Activated naive CD4-positive, alpha-beta T cell treated with Interleukin-2 at 50 U/mL for 16 hours (primary cell): Measurements from ENCODE around the gene IPO9.
"Not testable (repeated sequence)": the region's sequence is repeated elsewhere in the genome, so short reads cannot be mapped to it uniquely, and the experiment has no call there.

Experiments
- DNase-seq: peaks from one replicate; pipeline ENCODE4 v3.0.0-alpha.2; 2020

The IPO9 gene

DNA sequence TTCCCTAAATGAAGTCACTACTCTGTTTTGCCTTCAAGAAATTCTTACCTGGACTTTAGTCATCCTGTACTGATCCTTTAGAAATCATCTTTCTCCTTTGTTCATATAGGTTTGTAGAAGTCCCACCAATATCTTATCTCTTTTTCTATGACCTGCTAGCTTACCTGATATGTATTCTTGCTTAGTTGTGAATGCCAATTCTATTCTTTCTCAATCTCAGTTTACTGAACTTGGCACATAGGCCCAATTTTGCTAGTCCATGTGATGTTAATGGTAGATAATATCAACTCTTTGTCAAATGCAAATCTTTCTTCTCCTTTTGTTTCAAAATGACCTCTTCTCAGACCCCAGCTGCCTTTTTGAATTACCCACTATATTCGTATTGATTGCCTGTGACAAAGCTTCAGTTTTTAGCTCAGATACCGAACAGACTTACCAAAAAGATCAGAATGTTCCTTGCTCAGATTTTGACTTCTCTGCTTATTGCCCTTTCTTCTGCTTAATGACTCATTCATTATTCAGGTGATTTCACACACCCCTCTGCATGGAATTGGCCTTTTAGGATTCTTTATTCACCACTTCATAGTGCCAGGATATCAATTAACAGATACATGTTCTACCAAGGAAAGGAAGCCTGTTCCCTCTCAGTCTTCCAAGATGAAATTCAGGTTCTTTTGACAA, 20.6 kb downstream of the IPO9 start:
- no peak for DNase-seq

DNA sequence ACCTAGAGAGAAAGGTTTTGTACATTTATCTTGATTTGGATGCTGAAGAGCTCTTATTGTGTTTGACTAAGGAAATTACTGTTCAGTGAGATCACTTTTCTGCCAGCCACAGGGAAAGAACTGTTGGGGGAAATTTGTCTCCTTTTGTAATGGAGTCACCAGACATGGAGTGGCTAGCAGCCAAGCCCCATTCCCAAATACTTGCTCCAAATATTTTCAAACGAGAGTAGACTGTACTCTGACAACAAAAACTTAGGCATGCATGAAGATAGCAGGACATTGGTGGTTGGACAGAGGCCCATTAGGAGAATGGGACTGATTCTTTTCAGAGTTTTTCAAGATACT, 21.1 kb downstream of the IPO9 start:
- no peak for DNase-seq

DNA sequence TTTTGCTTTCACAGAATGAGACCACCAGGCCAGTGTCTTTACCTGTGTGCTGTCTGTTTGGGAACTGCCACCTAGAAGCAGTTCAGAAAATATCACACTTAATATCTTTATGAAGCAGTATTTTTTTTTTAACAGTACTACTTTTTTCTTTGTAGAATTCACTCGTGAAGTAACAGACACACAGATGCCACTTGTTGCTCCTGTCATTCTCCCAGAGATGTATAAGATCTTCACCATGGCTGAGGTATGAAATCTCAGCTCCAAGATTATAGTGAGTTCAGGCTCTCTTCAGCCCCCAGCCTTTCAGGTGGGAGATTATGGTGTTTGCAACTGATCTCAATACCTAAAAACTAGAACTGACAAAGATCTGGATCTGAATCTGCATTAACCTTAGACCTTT, 23.0 kb downstream of the IPO9 start:
- DNase-seq = no peak

DNA sequence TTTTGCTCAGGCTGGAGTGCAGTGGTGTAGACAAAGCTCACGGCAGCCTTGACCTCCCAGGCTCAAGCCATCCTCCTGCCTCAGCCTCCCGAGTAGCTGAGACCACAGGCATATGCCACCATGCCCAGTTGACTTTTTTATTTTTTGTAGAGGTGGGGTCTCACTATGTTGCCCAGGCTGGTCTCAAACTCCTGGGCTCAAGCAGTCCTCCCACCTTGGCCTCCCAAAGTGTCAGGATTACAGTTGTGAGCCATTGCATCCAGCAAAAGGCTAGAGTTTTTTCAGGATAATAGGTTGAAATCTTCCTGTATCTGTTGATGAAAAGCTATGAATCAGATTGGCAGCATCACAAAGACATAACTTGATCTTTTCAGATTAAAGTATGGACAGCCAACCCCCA, 27.8 kb downstream of the IPO9 start:
- not testable (repeated sequence) for DNase-seq

DNA sequence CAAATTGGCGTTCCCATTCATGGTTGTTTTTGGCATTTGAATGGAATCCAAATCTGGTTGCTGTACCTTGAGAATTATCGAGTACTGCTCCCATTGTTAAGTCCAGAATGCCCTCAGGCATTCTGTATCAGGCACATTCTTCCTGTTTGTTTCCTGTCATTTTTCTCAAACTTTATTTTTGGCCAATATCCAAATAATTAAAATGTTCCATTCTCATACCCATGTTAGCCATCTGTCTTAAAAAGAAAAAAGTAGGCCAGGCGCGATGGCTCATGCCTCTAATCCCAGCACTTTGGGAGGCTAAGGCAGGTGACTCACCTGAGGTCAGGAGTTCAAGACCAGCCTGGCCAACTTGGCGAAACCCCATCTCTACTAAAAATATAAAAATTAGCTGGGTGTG, 30.5 kb downstream of the IPO9 start:
- no peak for DNase-seq

DNA sequence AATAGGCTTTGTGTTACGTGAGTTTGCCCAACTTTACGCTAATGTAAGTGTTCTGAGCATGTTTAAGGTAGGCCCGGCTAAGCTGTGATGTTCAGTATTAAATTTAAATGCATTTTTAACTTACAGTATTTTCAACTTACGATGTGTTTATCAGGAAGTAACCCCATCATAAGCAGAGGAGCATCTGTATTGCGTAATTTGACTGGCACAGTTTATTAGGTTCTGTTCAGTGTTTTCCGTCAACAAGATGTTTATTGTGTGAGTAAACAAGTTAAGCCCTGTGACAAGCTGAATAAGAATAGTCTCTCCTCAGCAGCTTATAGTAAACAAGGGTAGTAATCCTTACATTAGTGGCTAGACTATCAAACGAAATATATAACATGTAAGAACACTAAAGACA, 32.5 kb downstream of the IPO9 start:
- DNase-seq = no peak

DNA sequence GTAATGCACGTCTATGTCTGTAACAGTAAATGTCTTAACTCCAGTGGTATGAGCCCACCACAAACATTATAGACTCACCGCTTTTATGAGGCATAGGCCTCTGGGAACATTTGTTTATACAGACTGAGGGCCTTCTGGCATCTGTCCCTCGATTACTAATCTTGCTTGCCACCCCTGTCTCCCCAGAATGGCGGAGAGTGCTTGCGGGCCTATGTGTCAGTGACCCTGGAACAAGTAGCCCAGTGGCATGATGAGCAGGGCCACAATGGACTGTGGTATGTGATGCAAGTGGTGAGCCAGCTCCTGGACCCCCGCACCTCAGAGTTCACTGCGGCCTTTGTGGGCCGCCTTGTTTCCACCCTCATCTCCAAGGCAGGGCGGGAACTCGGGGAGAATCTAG, 41.4 kb downstream of the IPO9 start:
- DNase-seq = no peak

DNA sequence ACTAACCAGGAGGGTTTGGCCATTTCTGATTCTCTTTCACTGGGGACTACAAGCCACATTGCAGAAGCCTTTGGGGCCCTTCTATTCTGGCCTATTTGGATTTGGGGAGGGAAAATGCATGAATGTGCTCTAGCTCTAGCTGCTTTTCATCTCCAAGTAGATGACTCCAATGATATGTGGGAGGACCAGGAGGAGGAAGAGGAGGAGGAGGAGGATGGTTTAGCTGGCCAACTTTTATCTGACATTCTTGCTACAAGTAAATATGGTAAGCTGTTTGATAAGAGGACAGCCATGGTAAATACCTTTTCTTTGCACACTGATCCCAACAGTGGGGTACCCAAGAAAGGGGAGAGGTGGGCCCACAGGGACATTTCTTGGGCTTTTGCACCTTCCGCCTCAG, 45.7 kb downstream of the IPO9 start:
- no peak for DNase-seq

DNA sequence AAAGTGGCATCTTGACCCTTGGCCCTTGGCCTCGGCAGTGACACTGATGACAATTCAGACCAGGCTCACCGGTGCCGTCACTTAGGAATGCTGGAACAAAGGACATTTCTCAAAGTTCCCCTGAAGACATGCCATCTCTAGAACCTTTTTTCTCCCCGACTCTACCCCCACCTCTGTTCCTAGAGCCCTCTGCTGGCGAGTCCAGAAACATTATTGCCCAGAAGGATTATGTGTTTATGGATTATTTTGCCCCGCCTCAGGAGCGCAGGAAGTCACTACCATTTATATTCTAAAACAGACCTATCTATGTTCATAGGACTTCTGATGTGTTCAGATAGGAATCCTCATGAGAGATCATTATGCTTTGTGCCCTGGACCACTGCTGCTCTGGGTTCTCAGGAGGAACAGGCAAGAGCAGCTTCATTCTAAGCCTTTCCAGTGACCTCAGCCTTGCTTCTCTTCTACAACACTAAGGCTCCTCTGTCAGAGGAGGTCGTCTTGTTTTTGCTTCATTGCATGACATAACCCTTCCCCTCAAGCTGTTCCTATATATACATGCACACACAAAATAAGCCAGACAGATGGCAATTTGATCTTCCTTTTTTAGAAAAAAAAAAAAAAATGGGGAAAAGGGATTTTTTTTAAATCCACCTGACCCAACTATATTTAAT, 47.3 kb downstream of the IPO9 start:
- no peak for DNase-seq

DNA sequence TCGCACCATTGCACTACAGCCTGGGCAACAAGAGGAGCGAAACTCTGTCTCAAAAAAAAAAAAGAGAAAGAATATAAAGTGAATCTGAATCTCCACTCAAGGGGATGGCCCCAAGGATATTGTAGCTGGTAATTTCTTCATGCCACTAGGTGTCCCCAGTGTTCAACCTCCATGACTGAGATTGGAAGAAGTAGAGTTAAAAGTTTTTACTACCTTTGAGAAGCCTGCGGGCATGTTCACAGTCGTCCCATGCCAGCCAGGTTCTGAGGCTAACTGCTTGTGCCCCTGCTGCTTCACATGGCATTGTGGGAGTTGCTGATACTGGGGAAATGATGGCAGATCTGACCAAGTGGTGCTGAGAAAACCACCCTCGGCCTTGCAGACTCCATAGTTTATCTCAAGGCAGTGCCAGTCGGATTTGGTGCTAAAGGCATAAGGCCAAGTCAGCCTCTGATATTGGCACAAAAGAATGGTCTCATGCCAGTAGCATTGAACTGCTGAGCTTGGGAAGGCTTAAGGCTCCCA, 49.0 kb downstream of the IPO9 start:
- no peak for DNase-seq

DNA sequence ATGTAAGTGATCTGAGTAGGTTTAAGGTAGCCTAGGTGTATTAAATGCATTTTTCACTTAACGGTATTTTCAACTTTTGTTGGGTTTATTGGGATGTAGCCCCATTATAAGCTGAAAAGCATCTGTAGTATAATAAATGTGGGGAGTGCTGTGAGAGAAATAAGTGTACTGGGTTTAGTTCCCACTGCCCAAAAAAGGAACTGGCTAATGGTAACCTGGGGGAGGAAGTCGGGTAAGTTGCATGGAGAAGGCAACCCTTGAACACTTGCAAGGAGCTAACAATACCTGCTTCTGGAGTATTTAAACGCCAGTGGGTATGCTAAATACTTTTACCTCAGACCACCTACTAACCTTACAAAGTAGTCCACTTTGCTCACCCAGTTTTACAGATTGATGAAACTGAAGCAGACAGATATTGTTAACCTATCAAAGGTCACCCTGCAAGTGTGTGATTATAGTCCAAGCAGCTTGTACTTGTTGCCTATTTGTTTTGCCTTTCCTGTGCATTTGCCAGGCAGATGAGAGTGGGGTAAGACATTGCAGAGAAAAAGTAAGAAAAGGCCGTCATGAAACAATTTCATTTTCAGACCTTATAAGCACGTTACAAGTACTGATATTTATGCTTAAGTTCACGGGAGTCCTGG, 52.1 kb downstream of the IPO9 start:
- no peak for DNase-seq

DNA sequence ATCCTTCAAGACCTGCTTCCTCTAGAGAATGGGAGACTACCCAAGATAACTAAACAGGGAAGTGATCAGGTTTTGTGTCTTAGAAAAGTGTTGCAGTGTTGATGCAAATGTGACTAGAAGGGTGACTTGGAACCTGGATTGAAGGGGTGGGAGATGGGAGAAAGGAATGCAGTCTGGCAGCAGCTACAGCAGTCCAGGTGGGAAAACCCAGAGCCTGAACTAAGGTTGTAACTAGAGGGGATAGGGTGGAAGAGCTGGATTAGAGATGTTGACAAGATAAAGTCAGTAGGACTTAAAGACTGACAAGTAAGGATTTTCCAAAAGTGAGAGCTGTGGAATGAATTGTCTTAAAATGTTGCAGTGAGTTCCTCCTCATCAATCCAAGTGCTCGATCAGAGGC, 52.7 kb downstream of the IPO9 start:
- DNase-seq = no peak

DNA sequence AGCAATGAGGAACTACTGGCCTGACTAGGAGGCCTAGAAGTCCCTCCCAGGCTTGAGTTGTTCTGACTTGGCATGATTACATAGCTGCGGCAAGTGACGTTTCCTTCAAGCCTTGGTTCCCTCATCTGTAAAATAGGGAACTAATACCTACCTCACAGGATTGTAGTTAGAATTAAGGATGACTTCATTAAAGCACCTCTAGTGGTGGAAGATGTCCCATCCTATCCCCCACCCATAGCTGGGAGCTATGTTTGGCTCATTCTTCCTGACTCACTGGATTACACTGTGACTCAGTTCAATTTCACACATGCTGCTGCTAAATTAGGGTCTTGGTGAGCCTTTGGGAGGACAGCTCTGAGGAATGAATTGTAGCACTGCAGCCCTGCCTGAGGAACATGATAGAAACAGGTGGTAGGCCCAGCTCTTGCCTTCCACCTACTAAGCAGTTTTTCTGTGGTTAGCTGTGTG, 53.7 kb downstream of the IPO9 start:
- no peak for DNase-seq

DNA sequence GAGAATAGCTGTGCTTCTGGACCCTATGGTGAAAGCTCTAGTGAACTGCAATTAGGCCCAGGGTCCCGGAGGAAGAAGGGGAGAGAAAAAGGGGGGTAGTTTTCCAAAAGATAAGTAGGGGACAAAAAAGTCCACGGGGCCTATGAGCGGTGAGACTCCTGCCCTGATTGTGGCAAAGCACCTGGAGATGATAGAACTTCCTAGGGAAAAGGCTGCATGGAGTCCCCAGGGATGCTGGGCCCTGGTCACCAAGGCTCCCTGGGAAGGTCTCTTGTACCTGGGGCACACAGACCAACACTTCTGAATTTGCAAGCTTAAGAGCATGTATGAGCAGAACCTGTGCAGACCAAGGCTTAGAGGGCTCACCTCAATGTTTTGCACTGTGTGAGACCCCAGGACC, 54.3 kb downstream of the IPO9 start:
- DNase-seq = no peak

DNA sequence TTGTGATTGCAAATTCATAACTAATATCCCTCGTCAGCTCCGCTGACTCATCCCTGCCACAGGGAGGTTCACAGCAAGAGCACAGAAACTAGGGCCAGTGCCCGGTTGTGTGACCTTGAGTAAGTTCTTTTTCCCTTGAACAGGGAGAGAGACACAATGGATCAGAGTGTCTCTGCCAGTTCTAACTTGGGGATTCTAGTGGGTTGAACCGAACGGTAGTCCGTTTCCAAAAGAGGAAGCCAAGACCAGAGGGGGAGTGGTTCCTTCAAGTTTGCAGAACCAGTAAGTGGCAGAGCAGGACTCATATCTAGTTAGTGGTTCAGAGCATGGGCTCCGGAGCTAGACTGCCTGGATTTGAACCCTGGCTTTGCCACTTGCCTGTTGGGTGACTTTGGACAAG, 54.8 kb downstream of the IPO9 start:
- no peak for DNase-seq

DNA sequence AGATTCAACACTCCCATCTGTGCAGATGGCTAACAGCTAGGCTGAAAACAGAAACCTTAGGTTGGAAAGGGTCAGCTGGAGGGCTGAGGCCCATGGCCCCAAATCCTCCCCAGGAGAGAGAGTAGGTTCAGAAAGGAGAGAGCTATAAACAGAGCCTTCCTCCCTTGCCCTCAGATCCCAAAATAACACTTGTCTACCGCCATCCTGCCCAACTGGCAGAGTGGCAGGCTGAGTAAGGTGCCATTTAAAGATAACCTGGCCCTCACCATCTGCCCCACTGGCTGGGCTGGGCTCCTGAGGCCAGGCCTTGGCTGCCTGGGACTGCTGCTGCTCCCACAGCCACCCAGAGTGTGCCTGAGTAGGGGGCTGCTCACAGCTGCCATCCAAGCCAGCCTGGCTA, 55.5 kb downstream of the IPO9 start:
- no peak for DNase-seq

DNA sequence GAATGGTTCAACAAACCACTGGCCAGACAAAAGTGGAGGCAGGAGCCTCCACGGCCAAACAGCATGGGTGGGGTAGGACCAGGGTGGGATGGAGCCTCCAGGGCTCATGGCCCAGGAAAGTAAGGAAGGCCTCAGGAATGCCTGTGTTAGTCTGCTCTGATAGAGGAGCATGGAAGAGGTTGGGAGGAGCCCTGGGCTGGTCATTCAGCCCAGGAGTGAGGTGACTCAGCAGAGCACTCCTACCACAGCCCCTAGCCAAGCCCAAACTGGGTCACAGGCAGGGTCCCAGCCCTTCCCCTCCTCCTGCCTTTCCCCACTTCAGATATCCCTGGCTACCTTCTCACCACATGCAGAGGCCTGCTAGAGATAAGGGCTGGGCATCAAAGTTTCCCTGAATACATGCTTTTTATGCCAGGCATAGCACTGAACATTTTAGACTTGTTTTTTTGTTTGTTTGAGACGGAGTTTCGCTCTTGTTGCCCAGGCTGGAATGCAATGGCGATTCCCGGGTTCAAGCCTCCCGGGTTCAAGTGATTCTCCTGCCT, 56.6 kb downstream of the IPO9 start:
- no peak for DNase-seq

DNA sequence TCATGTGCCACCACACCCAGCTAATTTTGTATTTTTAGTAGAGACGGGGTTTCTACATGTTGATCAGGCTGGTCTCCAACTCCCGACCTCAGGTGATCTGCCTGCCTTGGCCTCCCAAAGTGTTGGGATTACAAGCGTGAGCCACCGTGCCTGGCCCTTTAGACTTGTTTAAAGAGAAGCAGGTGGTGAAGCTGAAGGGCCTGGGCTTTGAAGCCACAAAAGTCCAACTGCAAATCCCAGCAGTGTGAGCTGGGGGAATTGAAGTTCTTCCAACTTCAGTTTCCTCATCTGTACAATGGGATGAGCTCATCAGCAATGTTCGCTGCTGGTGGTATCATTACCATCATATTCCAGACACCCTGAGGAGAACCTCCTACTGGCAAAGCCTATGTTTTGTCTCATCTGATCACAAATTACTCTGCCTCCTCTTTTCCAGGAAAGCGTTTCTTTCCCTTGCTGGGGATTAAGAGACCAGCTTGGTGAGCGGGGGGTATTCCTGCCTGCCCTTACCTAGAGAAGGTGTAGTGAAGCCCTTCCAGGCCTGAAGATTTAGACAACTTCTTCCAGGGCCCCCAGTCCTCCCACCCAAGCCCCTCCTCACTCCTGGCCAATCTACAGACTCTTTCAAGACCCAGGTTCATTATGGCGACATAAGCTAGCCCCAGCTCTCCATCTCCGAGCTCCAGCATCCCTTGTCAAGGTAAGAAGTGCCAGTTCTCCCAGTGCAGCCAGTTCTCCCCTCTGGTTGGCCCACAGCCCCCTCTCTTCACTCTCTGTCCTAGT, 57.3 kb downstream of the IPO9 start:
- DNase-seq = no peak

DNA sequence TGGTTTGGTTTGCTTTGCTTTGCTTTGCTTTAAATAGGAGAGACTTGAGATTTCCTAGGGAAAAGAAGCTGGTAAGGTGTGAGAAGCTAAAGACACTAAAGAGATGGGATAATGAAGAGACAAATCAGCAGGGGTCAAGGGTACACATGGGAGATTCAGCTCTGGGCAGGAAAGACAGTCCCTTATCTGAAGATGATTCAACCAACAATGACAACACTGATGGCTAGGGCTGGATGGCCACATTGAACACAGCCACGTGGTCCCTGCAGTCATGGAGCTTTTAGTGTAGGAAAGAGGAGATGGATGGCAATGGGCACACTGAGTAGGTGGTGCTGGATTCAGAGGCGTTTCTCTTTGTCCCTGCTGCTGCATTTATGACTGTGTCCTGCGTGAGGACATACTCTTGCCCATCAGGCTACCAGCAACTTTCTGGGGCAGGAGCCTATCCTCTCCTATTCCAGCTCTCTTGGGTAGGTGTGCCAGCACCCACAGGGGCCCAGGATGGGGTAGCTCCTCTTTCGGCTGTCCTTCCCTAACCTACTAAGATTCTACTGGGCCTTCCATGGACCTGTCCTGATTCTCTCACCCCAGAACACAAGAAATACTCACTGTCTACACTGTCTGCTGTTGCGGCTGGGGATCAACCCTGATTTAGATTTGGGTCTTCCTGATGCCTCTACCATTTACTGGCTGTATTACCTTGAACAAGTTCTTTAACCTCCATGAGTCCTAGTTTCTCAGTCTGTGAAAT, 58.3 kb downstream of the IPO9 start:
- DNase-seq = no peak

DNA sequence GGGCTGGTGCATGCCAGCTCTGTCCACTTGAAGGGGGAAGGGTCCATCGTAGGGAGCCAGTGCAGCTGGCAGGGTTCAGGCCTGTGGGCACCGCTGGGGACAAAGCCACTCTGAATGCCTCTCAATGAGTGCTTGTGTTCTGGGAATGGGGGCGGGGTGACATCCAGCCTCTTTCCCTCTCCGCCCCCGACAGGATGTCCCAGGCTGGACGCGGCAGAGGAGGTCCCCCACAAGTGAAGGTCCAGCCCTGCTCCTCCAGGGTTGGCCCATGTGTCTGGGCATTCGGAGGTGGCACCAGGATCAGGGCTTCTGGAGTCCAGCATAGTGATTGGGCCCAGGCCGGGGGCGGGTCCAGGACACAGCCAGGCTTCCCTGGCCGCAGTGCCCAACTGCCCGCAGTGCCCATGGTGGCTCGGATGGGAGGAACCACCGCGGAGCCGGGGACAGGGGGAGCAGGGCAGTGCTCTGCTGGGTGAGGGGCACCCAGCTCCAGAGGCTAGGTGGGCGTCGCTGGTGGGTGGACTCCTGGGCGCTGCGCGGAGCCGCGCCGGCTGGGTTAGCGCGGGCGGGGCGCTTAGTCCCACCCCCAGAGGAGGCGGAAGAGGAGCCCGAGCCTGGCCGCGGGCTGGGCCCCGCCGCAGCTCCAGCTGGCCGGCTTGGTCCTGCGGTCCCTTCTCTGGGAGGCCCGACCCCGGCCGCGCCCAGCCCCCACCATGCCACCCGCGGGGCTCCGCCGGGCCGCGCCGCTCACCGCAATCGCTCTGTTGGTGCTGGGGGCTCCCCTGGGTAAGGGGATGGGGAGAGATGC, 59.5 kb downstream of the IPO9 start, which contains the start of gene SHISA4:
SHISA4 (plus strand) TSS at position 617 of the 808 bp plus-strand sequence; CDS start at position 714, 97 bp downstream.
- DNase-seq = peak; percentile 16
